GM11168 (cell line): ENCODE data around the gene KCNMA1.

Experiments used
- in situ Hi-C: fragments of 300-500 bp; cut with MboI; formaldehyde crosslinking; loops from one replicate; pipeline ENCODE4 v1.12.0; 2022; ENCODE audit warnings: low sequenced_read_pairs; ENCODE audit not compliant: unreplicated experiment

KCNMA1 gene

GRCh38 chr10:77636282-77636966, 1.2 kb downstream of the KCNMA1 start:
- in situ Hi-C loops = no loop called here

DNA sequence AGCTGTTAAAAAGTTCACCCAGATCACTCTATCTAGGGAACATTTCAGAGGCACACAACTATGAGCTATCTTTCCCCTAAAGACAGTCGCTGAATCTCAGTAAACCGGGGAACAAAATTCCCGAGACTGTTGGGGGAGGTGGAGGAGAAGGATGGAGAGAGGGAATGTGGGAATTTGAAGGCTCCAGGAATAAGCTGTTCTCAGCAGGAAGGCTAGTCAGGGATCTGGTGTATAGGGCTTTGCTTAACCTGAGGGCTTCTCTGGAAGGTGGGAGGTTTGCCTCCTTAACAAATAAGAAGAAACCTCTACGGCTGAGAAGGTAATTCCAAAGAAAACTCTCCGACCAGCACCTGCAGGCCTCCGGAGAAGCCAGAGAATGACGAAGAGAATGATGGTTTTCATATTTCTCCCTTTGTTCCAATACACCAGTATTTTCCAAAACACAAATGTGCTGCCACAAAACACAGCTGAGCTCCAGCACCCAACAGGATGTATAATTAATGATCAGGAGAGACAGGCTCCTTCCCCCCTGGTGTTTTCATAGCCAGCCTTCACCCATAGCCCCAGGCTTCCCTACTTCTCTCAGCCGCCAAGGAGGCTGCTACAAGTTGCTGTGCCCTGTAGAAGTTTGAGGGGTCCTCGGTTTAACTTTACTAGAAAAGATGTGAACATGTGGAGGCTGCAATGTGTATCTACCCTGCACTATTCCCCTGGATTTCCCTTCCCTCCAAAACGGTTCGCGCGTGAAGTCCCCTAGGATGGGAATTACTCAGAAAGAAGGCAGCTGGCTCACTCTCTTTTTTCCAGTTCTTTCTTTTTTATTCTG, 2.0 kb downstream of the KCNMA1 start:
- in situ Hi-C loops = no loop called here

DNA sequence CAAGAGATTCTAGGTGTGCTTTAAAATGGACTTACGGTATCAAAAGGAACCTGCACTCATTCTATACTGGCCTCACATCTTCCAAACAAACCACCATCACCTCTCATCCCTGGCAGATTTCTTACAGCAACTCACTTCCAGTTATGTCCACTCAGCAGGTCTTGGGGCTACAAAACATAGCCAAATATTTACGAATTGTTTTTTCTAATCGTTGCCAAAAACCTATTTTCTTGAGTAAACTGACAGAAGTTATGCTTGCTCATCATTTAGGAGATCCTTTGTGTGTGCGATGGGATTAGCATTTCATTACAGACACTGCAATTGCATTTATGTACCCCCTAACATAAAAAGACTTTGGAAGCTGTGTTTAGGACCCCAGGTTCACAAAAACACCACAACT, 2.7 kb downstream of the KCNMA1 start:
- in situ Hi-C loops = no loop called here

DNA sequence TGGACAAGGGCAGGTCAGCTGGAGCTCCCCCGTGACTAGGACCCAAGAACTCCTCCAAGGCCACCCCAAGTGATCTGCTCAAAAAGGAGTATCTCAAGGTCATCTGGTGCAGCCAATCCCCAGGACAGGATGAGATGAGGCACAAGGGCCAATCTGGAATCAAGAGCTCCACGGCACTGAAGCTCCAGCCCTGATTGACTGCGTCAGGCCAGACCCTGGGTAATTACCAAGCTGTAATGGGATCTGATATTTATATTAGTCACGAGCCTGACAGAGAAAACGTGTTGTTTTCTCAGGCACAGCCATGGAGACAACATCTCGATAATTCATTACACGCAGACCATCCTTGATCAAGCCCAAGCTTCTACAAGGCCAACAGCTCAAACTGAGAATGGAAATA, 4.2 kb downstream of the KCNMA1 start:
- in situ Hi-C loops = no loop called here

DNA sequence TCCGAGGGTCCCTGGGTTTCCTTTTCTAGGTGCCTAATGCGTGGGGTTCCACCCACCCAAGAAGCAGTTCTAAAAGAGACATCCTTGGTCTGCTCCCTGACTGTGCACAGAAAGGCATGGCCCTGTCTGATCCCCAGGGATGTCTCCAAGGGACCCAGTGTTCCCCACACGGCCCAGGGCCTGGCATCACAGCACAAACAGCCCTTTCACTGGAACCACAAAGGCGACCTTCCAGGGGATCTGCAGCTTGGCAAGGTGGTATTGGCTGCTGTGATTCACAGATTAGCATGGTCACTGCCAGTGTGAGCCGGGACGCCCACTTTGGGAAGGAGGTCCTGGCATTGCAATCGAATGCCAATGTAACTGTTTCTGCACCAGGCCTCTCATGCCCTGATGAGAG, 6.4 kb downstream of the KCNMA1 start:
- in situ Hi-C loops = no loop called here

GRCh38 chr10:77630507-77630848, 7.1 kb downstream of the KCNMA1 start:
- in situ Hi-C loops = no loop called here

DNA sequence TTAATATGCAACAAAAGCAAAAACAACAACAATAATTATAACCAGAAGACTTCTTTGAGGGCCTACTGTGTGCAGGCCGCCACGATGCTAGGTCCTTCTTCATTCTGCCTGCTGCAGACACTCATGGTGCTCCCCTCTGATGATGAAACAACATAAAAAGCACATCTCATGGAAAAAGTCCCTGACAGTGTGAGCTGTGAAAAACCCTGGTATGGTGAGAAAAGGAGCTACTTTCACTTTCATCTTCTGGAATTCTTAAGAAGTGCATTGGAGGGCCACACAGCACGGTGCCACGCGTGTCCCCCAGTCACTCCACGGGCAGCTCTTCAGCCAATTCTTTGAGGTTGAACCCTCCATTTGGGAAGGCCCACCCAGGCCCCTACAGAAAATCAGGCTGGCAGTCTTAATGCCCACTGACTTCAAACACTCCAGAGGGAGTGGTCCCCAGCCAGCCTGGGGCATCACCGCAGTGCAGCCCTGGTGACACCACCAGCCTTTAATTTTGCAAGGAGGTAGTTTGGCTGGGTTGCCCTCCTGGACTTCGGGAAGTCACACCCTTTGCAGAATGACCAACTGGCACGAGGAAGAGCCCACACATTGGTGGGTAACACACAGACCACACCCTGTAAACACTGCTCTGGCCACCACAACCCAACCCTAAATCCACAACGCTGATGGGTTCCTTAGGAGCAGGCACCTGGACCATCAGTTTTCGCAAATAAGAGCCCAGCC, 7.7 kb downstream of the KCNMA1 start:
- in situ Hi-C loops = no loop called here

DNA sequence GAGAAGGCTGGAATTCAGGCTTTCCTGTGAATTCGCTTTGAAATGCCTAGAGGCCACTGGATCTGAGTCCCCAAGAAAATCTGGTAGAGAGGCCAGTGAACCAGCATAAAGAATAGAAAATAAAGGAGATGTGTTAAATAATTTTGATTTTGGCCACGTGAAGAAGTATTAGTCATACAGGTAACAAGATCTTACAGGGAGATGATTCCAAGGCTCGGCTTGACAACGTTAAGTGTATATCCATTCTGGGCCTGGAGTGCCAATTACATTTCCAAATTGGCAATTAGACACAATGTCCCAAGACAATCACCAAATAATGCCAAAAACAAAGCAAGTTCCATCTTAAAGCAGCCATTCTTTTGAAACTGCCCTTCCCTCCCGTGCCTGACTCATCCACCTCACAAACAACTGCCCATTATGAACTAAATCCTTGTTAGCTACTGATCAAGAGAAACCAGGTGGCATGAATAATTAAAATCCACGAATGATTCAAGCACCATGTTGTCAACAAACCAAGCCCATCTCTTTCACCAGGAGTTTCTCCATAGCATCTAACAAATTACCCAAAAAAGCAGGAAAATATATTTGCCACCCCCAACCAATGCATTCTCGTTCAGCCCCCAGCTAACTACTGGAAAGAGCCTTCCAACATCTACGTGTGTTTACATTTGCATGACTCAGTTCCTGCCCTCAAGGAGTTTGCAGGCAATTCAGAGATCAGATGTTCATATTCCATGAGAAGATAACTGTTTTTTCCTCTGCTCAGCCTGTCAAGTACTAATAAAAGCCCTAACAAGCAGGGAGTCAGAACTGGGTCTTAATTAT, 8.5 kb downstream of the KCNMA1 start:
- in situ Hi-C loops = no loop called here

DNA sequence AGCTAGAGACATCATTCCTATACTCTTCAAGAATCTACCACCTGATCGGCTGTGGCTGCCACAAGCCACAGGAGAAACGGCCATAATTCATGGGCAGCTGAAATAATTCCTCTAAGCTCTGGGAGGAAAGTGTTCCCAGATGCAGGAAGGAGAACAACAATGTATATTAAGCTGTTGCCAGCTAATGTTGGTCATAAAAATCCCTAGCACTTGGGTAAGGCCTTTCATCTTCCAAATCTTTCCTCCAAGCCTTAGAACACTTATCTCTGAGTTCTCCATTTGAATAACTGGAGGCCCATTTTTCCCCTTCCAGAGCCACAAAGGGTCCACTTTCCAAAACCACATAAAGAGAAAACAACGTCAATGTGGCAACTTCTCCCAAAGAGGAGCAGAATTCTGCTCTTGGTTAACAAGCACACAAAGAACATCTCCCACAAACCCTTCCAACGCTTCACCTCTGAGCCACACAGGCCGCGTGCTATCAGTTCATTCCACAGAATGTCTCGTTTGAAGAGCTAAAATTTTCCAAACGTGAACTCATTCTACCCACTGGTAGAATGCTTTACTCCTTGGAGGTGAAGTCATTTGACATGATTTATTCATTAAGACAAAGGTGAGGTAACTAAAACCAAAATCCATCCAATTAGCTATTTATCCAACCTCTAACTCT, 11.2 kb downstream of the KCNMA1 start:
- in situ Hi-C loops = no loop called here

DNA sequence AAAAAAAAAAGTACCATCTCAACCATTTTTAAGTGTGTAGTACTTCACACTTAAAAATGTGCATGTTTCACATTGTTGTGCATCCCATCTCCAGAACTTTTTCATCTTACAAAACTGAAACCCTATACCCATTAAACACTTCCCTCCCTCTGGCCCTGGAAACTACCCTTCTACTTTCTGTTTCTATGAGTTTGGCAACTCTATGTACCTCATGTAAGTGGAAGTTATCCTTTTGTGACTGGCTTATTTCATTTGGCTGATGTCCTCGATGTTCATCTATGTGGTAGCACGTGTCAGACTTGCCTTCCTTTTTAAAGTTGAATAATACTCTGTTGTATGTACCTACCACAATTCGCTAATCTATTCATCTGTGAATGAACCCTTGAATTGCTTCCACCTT, 12.2 kb downstream of the KCNMA1 start:
- in situ Hi-C loops = no loop called here

- in situ Hi-C loops = no loop called here
Observed at GRCh38 chr10:77622889-77623291, 14.7 kb downstream of the KCNMA1 start.

DNA sequence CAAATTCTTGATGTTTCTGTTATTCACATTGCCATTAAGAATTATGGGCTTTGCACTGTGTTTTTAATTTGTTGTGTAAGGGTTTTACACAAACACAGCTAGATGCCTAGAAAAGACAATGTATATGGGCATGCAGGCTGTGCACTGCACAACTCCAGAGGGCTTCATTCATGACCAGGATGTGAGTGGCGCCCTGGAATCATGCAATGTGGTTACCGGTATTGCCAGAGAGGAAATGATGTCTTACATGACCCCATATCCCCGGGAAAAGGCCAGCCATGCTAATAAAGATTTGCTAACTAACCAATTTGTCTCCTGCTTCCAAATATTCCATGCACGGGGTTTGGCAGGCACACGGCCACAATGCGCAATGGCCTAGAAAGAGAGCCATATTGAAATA, 16.9 kb downstream of the KCNMA1 start:
- in situ Hi-C loops = no loop called here

DNA sequence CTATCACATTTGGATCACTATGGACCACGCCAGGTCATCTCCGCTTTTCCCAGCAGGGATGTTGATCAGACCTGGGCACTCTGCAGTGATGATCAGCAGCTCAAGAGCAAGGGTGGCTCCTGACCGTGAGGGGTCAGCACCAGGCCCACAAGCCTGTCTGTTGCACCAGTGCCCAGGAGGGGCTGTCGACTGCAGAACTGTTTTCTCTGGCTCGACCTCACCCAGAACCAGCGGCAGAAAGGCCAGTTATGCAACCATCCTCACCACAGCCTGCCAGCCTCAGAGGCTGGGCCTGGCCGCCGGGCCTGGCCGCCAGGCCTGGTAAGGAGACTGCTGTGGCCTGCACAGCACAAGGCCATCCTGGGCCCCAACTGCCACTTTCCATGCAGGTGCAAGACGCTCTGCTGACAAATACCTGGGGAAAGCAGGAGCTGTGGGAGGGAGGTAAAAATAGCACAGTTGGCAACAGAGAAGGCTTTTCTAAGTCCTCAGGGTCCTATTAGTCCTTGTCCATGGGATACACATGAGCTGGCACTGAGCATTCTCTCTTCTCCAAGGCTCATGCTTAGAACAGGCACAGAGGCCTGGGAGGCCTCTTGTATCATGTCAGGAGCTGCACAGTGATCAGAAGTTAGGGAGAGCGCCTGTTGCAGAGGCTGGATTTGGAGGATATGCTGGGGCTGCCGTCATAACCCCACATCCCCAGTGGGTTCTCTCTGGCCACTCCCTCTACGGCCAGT, 17.5 kb downstream of the KCNMA1 start:
- in situ Hi-C loops = no loop called here

GRCh38 chr10:77618117-77618516, 19.5 kb downstream of the KCNMA1 start:
- in situ Hi-C loops = no loop called here

DNA sequence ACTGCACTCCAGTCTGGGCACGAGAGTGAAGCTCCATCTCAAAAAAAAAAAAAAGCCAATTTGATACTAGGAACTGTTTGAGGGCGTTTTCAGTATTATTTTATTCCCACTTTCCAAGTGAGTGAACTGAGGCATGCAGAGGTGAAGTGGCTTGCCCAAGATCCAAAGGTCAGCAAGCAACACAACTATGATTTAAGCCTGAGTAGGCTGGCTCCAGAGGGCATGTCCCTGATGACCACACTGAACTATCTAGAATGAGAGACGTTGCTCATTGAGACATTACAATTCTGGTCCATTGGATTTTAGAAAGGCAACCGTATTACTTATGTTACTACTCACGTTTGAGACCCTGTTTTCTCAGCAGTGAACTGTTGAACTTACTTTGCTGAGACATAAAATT, 20.8 kb downstream of the KCNMA1 start:
- in situ Hi-C loops = no loop called here

- in situ Hi-C loops = no loop called here
Observed at GRCh38 chr10:77614778-77615625, 22.6 kb downstream of the KCNMA1 start.

DNA sequence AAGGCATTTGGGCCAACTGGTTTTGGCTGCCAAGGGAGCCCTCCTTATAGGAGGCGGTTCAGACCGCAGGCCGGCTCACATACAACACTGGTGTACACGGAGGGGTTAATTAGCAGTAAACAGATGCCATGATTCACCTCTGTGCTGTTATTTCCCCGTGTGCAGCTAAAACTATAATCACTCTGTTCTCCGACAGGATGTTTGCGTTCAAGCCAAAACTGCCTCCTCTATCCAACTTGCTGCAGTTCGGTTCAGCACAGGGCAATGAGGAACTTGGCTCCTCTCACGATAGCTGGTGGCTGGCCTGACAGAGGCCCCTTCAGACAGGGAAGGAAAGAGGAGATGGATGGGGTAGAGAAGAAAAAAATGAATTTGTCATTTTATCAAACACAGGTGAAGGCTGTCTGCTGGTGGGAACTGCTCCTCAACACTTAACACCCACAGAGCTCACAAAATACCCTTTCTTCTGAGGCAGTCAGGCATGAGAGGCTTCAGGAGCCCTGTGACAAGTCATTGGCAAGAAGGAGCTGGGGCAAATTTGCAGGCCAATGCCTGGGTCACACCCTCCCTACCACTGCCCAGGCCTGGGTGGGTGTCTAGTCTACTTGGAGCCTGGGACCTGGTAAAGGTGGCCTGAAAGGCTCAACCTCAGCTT, 24.0 kb downstream of the KCNMA1 start:
- in situ Hi-C loops = no loop called here

DNA sequence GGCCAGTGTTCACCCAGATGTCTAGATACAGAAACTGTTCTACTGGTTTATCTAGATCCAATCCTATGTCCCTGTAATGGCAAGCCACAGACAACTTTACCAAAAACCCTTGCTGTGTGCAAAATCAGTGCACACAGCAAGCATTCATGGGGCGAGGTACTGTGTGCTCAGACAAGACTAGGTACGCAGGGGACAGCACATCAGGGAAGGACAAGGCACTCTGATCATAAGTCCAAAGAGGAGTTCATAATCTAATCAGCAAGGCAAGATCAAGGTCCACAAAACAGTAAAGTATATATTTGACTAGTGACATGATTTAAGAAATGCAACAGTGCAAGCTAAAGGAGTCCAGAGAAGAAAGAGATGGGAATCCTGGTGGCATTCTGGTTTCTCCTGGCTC, 25.9 kb downstream of the KCNMA1 start:
- in situ Hi-C loops = no loop called here
